C4-2B (cell line): ENCODE measurements around the gene FBXW11.

Experiments used
- ZFX ChIP-seq: fragments of 450-650 bp; IDR thresholded peaks from 2 replicates; pipeline ENCODE4 v1.6.1; 2017
- TF ChIP-seq, protein P1 (sequence below): fragments of 450-650 bp; conservative IDR thresholded peaks from 2 replicates; pipeline ENCODE4 v1.5.1; 2017; ENCODE audit warnings: mild to moderate bottlenecking

DNA sequence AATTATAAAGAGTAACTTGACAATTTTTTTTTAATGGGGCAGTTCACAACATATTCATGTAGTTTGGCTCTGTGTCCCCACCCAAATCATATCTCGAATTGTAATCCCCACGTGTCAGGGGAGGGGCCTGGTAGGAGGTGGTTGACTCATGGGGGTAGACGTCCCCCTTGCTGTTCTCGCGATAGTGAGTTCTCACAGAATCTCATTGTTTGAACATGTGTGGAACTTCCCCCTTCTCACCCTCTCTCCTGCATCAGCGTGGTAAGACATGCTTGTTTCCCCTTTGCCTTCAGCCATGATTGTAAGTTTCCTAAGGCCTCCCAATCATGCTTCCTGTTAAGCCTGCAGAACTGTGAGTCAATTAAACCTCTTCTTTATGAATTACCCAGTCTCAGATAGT is 40.7 kb downstream of the FBXW11 start:
- TF ChIP-seq, protein P1, sequence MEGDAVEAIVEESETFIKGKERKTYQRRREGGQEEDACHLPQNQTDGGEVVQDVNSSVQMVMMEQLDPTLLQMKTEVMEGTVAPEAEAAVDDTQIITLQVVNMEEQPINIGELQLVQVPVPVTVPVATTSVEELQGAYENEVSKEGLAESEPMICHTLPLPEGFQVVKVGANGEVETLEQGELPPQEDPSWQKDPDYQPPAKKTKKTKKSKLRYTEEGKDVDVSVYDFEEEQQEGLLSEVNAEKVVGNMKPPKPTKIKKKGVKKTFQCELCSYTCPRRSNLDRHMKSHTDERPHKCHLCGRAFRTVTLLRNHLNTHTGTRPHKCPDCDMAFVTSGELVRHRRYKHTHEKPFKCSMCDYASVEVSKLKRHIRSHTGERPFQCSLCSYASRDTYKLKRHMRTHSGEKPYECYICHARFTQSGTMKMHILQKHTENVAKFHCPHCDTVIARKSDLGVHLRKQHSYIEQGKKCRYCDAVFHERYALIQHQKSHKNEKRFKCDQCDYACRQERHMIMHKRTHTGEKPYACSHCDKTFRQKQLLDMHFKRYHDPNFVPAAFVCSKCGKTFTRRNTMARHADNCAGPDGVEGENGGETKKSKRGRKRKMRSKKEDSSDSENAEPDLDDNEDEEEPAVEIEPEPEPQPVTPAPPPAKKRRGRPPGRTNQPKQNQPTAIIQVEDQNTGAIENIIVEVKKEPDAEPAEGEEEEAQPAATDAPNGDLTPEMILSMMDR, result no peak
- no peak for TF ChIP-seq ZFX
